HUES48 (cell line): ENCODE data around the gene SLCO3A1.

Source experiments
- H3K27ac ChIP-seq: one replicate; pipeline ENCODE4 v1.7.0; 2013; ENCODE audit warnings: low read depth, low read length, inconsistent platforms
- H3K27me3 ChIP-seq: 2 replicates; pipeline ENCODE4 v1.6.1; 2013; ENCODE audit warnings: mild to moderate bottlenecking, low read length; ENCODE audit not compliant: control insufficient read depth, insufficient read depth
- H3K36me3 ChIP-seq: 2 replicates; pipeline ENCODE4 v1.6.1; 2013; ENCODE audit warnings: low read length; ENCODE audit not compliant: control insufficient read depth, insufficient read depth
- H3K4me1 ChIP-seq: 2 replicates; pipeline ENCODE4 v1.6.1; 2013; ENCODE audit warnings: mild to moderate bottlenecking, low read length; ENCODE audit not compliant: control insufficient read depth, insufficient read depth
- H3K4me3 ChIP-seq: 2 replicates; pipeline ENCODE4 v1.5.1; 2013; ENCODE audit warnings: mild to moderate bottlenecking, low read depth, low read length
- H3K9ac ChIP-seq: 2 replicates; pipeline ENCODE4 v1.6.1; 2013; ENCODE audit warnings: mild to moderate bottlenecking, low read depth, low read length, moderate library complexity
- H3K9me3 ChIP-seq: 2 replicates; pipeline ENCODE4 v1.6.1; 2013; ENCODE audit warnings: low read length; ENCODE audit not compliant: control insufficient read depth, insufficient read depth

The SLCO3A1 gene

GRCh38 chr15:92073044-92073785, 219.7 kb downstream of the SLCO3A1 start:
- no peaks in the 10 kb centered on the region for H3K27me3 ChIP-seq
- no peak overlapping the region for H3K9ac ChIP-seq
- H3K4me3 ChIP-seq, result no peak overlapping the region
- H3K27ac ChIP-seq, result no peak overlapping the region
- H3K36me3 ChIP-seq, result no peaks in the 10 kb centered on the region
- peaks cover 11% of the 10 kb centered on the region for H3K4me1 ChIP-seq
- H3K9me3 ChIP-seq, result no peaks in the 10 kb centered on the region

DNA sequence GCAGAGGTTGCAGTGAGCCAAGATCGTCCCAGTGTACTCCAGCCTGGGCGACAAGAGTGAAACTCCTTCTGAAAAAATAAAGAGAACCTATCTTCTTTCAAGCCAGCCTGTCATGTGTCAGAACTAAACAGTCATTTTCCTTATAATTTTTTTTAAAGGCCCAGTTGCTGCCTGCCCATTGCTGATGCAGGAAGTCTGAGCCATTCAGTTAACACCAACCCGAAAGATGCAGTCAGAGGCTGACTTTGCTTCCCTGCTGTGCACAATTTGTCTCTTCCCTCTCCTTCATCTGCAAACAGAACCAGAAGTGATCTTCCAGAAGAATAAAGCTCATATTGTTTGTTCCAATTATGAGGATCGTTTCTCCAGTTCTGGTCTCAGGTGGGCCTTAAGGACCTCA, 220.6 kb downstream of the SLCO3A1 start:
- Histone ChIP-seq H3K9ac (no peak overlapping the region), H3K27me3 (no peaks in the 10 kb centered on the region), H3K4me3 (no peak overlapping the region), H3K27ac (no peak overlapping the region), H3K4me1 (peaks cover 11% of the 10 kb centered on the region), H3K9me3 (no peaks in the 10 kb centered on the region), H3K36me3 (no peaks in the 10 kb centered on the region)

GRCh38 chr15:92074646-92075045, 221.1 kb downstream of the SLCO3A1 start:
- Histone ChIP-seq H3K36me3 (no peaks in the 10 kb centered on the region), H3K9ac (no peak overlapping the region), H3K4me1 (peaks cover 6% of the 10 kb centered on the region), H3K27ac (no peak overlapping the region), H3K9me3 (no peaks in the 10 kb centered on the region), H3K4me3 (no peak overlapping the region), H3K27me3 (no peaks in the 10 kb centered on the region)

- Histone ChIP-seq H3K36me3 (no peaks in the 10 kb centered on the region), H3K4me1 (peaks cover 6% of the 10 kb centered on the region), H3K9ac (no peak overlapping the region), H3K9me3 (no peaks in the 10 kb centered on the region), H3K4me3 (no peak overlapping the region), H3K27ac (no peak overlapping the region), H3K27me3 (no peaks in the 10 kb centered on the region)
Measured at GRCh38 chr15:92075764-92076163, 222.3 kb downstream of the SLCO3A1 start.

- Histone ChIP-seq H3K36me3 (no peaks in the 10 kb centered on the region), H3K4me1 (peaks cover 6% of the 10 kb centered on the region), H3K9ac (no peak overlapping the region), H3K9me3 (no peaks in the 10 kb centered on the region), H3K4me3 (no peak overlapping the region), H3K27me3 (no peaks in the 10 kb centered on the region), H3K27ac (no peak overlapping the region)
Measured at GRCh38 chr15:92076541-92076940, 223.0 kb downstream of the SLCO3A1 start.

DNA sequence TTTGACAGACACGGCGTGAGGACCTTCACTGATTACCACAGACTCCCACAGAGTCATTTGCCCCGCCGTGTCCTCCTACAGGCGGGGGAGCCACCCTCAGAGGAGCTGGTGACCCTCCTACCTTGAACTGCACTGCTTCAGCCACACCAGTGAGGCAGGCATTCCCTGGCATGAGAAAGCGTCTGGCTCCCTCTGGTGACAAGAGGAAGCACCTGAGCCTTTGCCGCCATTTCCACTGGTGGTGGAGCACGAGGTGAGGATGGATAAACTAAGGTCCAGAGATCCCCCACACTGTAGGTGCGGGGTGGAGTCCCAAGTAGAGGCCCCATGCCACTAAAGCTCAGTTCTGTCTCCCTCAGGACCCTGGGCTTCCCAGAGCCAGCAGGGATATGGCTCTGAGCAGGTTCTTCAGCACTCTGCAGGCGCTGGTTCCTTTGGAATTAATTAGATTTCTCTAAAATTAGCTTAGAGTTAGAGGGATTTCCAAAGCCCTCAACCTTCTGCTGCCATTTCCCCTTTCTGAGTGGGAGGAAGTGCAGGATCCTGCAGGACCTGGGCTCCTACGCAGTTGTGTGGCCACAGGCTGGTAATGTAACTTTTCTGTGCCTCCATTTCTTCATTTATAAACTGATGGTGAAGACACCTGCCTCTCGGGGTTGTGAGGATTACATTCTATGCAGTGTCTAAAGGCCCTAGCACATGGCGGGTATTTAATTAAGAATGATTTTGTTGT, 224.0 kb downstream of the SLCO3A1 start:
- Histone ChIP-seq H3K9ac (no peak overlapping the region), H3K4me1 (peaks cover 6% of the 10 kb centered on the region), H3K4me3 (no peak overlapping the region), H3K27ac (no peak overlapping the region), H3K36me3 (no peaks in the 10 kb centered on the region), H3K9me3 (no peaks in the 10 kb centered on the region), H3K27me3 (no peaks in the 10 kb centered on the region)

DNA sequence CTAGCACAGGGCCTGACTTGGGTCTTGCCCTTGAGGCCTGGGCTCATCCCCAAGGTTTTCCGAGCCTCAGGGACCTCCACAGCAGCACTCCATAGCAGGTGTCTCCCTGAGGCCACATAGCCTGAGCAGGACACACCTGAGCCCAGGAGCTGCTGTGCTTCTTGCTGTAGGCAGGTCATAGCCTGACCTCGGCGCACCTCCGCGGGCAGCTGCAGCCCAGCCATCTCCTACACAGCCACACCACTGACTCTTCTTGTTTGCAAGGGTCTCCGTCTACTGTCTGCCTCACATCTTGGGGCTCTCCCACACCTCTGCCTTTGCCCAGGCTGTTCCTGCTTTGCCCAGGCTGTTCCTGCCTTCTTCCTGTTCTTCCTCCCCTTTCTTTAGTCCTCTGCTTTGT, 224.8 kb downstream of the SLCO3A1 start:
- no peaks in the 10 kb centered on the region for H3K9me3 ChIP-seq
- no peaks in the 10 kb centered on the region for H3K36me3 ChIP-seq
- no peak overlapping the region for H3K4me3 ChIP-seq

DNA sequence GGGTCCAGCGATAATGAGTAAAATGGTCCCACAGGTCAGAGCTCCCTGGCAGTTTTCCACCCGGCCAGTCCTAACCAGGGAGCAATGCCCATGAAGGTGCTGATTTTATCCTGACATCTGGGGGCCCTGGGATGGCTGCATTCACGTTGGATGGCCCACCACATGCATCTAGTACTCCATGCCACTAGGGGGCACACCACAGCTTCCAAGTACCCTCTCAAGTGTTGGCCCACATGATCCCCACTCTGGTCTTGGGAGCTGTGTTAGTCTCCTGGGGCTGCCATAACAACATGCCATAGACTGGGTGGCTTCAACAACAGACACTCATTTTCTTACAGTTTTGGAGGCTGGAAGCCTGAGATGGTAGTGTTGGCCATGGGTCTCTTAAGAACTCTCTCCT, 225.5 kb downstream of the SLCO3A1 start:
- no peaks in the 10 kb centered on the region for H3K36me3 ChIP-seq
- H3K27me3 ChIP-seq, result no peaks in the 10 kb centered on the region
- H3K9ac ChIP-seq, result no peak overlapping the region
- no peaks in the 10 kb centered on the region for H3K9me3 ChIP-seq
- H3K4me1 ChIP-seq, result peaks cover 5% of the 10 kb centered on the region
- no peak overlapping the region for H3K27ac ChIP-seq
- no peak overlapping the region for H3K4me3 ChIP-seq

More for the DNA sequence above, 224.8 kb downstream of the SLCO3A1 start:
- Histone ChIP-seq H3K4me1 (peaks cover 6% of the 10 kb centered on the region), H3K27ac (no peak overlapping the region), H3K27me3 (no peaks in the 10 kb centered on the region), H3K9ac (no peak overlapping the region)

DNA sequence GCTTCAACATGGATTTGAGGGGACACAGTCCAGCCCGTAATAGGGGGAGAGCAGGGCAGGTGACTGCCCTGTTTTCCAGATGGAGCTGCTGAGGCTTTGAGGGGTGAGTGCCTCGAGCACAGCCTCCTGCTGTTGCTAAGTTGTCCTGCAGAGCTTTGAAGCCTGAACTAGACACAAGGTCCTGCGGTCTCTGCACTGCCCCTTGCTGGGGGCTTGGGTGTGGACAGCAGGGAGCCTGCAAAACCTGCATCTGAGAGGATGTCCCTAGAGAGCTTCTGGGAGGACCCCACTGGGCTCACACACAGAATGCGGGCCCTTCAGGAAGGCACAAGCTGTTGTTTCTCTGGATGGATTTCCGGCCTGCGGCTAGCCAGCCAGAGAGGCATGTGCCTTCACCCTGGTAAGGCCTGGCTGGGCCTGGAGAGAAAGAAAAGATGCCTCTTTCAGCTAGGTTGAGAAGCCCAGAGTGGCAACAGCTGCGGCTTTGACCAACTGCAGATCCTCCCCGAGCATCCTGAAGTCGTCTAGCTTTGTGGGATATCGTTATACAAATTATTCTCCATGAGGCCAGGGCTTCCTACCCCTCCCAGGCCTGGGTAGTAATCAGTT, 226.2 kb downstream of the SLCO3A1 start:
- no peaks in the 10 kb centered on the region for H3K36me3 ChIP-seq
- H3K27me3 ChIP-seq, result no peaks in the 10 kb centered on the region
- H3K9ac ChIP-seq, result no peak overlapping the region
- no peak overlapping the region for H3K4me3 ChIP-seq
- no peak overlapping the region for H3K27ac ChIP-seq
- 0 out of 2 replicates have a peak, but pooled peaks cover under 1% of the 10 kb centered on the region for H3K4me1 ChIP-seq
- H3K9me3 ChIP-seq, result no peaks in the 10 kb centered on the region

- Histone ChIP-seq H3K36me3 (no peaks in the 10 kb centered on the region), H3K9ac (no peak overlapping the region), H3K27ac (no peak overlapping the region), H3K4me3 (no peak overlapping the region), H3K9me3 (no peaks in the 10 kb centered on the region), H3K4me1 (peaks cover 11% of the 10 kb centered on the region; the same call in 1 of the 2 replicates), H3K27me3 (no peaks in the 10 kb centered on the region)
Measured at GRCh38 chr15:92082006-92082843, 228.7 kb downstream of the SLCO3A1 start.
